Uterus (tissue), 2 donors: ENCODE data around the gene AXIN1.

Source experiments
- CTCF ChIP-seq, 4 experiments: fragments of 200-600 bp in 2 of 4; fragments of 450-650 bp in 2 of 4; sonication (generic) in 2 of 4; IDR thresholded peaks; one replicate each; pipeline ENCODE4 v1.5.1; 2016 to 2019; ENCODE audit warnings: antibody characterized with exemption in 4 of 4, mild to moderate bottlenecking in 2 of 4, moderate library complexity in 1 of 4
- POLR2A ChIP-seq, 2 donors: fragments of 450-650 bp; IDR thresholded peaks; one replicate each; pipeline ENCODE4 v1.6.1; 2016; ENCODE audit warnings: antibody characterized with exemption in 2 of 2, mild to moderate bottlenecking in 1 of 2, moderate library complexity in 1 of 2

- no peak for TF ChIP-seq CTCF (IDR thresholded peaks at IDR 0.05)
- no peak for TF ChIP-seq POLR2A (IDR thresholded peaks at IDR 0.05)
Measured at GRCh38 chr16:376817-377418, 24.4 kb upstream of the AXIN1 start.
